Stimulated activated naive CD4-positive, alpha-beta T cell treated with Interleukin-2 at 50 U/mL for 16 hours (primary cell): Measurements from ENCODE around the gene UBE2G2.
A peak's percentile ranks its signal among the peaks of the same experiment; 100 is the strongest.
"Not testable (repeated sequence)": the region's sequence is repeated elsewhere in the genome, so short reads cannot be mapped to it uniquely, and the experiment has no call there.

Experiments
- DNase-seq: peaks from one replicate; lab custom pipeline; 2025; lab: John Stamatoyannopoulos, UW

The UBE2G2 gene

GRCh38 chr21:44836349-44836665 lies 34.7 kb upstream of the UBE2G2 start:
- no peak for DNase-seq

- no peak for DNase-seq
Measured at GRCh38 chr21:44835647-44835973, 34.0 kb upstream of the UBE2G2 start.

GRCh38 chr21:44834951-44835646 lies 33.5 kb upstream of the UBE2G2 start:
- DNase-seq = no peak

GRCh38 chr21:44834231-44834950 lies 32.8 kb upstream of the UBE2G2 start:
- DNase-seq = no peak

GRCh38 chr21:44833663-44834062 lies 32.0 kb upstream of the UBE2G2 start:
- DNase-seq = no peak

GRCh38 chr21:44832516-44833255 lies 31.1 kb upstream of the UBE2G2 start:
- DNase-seq = not testable (repeated sequence)

- no peak for DNase-seq
Measured at GRCh38 chr21:44831227-44831860, 29.7 kb upstream of the UBE2G2 start.

GRCh38 chr21:44829507-44830092 lies 28.0 kb upstream of the UBE2G2 start:
- no peak for DNase-seq

- DNase-seq = no peak
Measured at GRCh38 chr21:44828362-44829056, 26.9 kb upstream of the UBE2G2 start.

GRCh38 chr21:44823179-44823660 lies 21.6 kb upstream of the UBE2G2 start:
- no peak for DNase-seq

- DNase-seq = no peak
Measured at GRCh38 chr21:44822484-44823178, 21.0 kb upstream of the UBE2G2 start.

- no peak for DNase-seq
Measured at GRCh38 chr21:44820851-44821250, 19.2 kb upstream of the UBE2G2 start.

GRCh38 chr21:44819283-44820243 lies 17.9 kb upstream of the UBE2G2 start:
- no peak for DNase-seq

- no peak for DNase-seq
Measured at GRCh38 chr21:44818640-44819011, 17.0 kb upstream of the UBE2G2 start.

- DNase-seq = peak; percentile 80
Measured at GRCh38 chr21:44817914-44818639, 16.5 kb upstream of the UBE2G2 start, which contains the start of gene SUMO3. Gene SUMO3 (minus strand): TSS chr21:44818062. CDS start chr21:44817968, 94 bp downstream.

- peak; percentile 86 for DNase-seq
Measured at GRCh38 chr21:44817506-44817880, 15.9 kb upstream of the UBE2G2 start.

- no peak for DNase-seq
Measured at GRCh38 chr21:44816761-44817505, 15.3 kb upstream of the UBE2G2 start.
